GM18498 (cell line): ENCODE data around the gene GCG.

Source experiments
- ATAC-seq: cut with Tn5 transposase; IDR thresholded peaks from one replicate; pipeline ENCODE4 v1.9.1; 2021; ENCODE audit warnings: mild to moderate bottlenecking, moderate library complexity; ENCODE audit not compliant: unreplicated experiment

The GCG gene

DNA sequence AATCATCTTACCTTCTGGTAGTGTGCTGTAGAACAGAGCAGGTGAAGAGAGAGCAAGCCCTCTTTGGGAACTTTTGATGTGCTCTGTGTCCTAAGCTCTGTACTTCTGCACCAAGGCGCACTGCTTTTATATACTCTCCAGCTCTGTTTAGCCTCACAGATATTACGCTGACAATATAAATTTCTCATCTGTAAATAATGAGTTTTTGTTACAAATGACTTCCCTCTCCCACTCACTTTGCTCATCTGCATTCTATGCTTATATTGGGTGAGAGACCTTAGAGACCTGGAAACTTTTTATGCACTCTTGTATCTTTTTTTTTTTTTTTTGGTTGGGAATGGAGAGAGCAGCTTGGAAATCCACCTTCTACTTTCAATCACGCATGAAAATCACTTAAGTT lies at the start of gene GCG:
TSS of gene GCG (minus strand) at position 101 of the 400 bp plus-strand sequence. CDS start 3,069 bp downstream, outside the sequence.
- no peak for ATAC-seq

DNA sequence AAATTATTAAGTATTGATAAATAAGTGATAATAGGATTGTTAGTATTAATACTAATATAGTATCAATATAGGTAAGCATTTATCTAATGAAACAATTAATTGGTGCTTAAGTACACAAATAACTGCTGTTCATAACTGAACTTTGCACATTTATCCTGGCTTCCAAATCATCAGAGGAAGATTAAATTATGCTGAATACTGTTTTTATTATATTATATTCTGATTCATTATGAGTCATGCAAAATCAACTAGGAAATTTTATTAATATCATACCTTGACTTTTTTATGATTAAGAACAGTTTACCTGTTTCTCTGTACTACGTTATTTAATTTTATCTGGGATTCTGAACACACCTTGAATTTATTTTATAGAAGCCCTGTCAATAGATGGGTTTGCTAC lies 48.6 kb upstream of the GCG start:
- no peak for ATAC-seq

DNA sequence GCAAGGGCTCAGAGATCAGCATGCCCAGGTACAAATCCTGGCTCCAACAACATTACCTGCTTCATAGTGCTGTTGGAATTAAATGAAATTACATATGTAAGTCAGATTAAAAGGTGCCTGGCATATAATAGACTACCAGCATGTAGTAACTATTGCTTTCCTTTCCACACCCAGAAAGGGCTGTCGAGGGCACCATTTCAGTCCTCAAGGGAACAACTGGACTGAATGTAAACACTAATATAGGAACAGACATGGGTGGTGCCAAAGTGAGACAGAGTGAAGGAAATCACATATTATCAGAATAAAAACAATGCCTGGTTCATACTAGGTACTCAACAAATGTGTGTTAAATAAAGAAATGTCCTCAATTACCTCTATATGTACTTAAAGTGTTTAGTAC lies 47.9 kb upstream of the GCG start:
- ATAC-seq = no peak

DNA sequence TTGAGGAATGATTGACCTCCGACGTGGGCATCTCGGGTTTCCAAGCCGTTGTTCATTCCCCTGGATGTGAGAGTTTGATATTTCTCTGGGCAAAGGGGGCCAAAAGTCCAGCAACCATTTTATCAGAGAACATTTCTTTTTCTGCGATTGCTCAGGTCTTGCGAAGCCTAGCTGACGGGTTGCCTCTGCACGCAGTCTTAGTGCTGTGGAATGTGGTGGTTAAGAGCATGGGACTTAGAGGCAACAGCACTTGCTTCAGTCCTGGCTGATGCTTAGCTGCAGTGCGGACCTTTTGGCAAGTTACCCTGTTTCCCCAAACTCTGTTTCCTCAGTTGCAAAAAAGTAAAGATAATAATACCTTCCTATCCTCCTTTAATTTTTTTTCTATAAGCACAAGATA lies 46.2 kb upstream of the GCG start:
- no peak for ATAC-seq

DNA sequence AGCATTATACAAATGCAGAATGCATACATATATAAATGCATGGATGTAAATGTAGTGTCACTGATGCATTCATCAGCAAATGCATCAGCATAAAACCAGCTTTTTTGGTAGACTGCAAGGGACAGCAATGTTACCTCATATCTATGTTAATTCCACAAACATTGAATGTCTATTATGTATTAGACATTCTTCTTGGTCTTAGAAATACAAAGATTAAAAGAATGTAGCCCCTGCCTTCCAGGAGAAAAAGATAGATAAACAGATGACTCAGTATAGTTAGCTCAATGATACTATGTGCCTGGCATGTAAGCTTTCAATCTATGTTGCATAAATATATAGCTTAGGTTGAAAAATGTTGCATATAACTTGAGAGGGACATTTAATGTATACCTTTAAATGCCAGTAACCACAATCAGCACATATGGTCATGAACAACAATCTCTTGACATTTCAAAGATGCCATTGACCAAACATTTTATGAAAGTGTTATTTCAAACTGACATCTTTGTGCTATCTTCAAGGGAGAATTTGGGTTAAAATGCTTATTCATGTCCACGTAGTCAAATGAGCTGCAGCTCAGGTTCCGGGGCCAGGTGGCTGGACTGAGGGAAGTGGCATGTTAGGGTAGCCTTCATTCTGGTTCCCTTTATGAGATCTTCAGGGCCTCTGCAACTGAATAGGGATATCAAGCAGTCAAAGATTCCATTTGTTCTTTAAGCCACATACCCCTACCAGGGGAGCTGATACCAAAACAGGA lies 45.2 kb upstream of the GCG start:
- ATAC-seq = no peak

DNA sequence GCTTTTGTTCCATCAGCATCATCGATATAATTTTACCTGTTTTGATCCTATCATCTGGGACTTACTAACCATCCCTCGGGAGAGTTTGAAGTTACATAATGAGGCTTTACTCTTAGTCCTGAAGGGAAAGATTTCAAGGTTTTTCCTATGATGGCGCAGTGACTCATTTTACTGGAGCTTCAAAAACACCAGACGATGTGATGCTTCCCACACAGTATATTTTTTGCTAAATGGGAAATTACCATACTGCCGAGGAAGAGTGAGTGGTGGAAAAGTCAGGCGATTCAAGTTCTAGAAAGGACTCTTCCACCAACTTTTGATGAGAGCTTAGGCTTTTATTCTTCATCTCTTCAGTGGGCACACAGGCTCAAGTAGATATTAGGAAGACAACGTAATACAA lies 44.6 kb upstream of the GCG start:
- ATAC-seq = no peak

DNA sequence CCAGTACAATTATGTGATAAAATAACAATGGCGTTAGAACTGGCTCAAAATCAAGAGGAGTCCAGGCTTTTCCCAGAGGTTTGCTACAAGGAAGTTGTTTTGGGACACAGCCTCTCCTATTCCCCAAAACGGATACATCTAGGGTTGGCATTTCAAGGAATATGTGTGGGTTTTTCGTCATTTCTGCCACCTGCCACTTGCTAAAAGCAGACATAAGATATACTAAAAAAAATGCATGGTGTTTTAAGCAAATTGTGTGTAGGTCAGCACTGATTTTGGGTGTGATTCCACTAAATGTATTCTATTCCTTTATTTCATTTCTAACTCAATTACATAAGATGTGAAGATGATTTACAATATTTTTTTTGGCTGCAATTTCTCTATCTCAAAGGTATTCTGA lies 36.4 kb upstream of the GCG start:
- ATAC-seq = no peak

DNA sequence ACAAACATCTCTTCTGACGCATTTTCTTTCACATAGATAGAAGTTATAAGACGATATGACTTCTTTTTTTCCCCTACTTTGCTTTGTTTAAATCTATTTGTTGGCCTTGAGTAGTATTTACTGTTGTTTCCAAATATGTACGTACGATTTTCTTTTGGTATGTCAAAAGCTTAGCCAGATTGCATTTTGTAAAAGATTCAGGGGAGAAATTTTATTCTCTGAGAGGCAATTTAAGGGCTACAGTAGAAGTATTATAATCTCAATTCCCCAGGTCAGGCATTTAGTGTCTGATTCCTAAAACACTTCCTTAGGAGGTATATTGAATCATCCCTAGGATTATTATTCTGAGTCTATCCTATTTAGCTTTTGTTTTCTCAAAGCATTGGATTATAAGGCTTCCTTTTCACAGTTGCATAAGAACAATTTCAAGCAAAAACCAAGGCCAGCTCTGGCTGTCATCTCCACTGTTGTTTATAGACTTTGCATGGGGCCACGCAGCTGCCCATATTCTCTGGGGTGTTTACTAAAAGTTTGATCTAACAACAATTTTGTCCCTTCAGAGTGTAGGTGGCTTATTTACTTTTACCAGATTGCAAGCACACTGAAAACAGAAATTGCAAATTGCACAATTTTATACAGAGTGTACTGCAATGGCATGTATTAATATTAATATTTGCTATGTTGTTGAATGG lies 33.6 kb upstream of the GCG start:
- no peak for ATAC-seq

DNA sequence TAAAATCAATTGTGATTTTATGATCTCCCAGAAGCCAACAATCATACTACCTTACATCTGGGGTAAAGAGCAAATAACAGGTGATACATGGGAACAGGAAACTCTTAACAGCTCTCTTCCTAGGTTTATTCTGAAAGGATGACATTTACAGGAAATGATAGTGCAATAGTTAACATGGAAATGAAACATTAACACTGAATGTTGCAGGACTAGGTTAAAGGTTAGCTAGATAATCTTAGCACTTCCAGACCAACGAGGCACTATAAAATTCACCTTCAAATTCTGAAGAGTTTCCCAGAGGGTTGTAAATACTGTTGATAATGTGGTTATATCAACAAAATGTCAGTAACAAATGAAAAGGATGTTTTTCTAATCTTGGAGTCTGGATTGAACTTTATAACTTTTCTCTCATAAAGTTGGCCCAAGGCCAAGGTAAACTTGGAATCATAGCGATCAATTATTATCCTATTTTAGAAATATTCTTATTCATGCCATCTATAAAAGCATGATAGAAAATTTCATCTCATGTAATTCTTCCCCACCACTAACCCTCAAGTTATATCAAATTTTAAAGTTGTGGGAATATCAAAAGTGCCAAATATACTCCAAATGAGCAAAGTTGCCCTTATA lies 32.9 kb upstream of the GCG start:
- no peak for ATAC-seq

DNA sequence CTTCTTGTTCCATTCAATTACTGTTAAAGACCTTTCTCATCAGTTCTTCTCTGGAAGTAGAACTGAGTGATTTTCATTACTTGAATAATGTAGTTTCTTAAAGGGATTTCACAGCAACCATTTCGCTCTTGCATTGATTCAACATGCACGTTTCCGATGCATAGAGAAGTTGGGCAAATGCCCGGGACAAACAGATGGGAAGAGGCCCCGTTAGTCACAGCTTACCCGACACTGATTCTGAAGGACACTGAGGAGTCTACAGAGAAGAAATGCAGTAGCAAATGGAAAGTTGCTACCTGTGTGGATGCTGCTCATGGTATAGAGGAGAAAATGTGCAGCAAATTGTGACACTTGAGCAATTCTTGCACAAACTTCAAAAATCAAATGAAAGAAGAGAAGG lies 32.3 kb upstream of the GCG start:
- no peak for ATAC-seq

DNA sequence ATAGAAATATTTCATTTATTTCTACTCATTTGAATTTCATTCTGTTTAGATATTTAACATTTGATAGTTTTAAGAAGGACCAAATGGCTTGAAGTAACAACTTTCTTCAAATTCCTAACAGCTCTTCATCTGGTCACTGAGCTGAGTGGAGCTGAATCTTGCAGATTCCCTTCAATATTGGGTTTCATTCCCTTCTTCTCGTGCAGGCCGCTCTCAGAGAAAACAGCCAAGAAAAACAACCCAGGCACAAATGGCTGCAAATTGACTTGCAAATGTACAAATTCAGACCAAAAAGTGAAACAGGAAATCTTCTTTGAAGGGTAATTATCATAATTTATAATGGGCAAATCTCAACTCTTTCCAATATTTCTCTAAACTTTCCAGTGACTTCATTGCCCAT lies 30.3 kb upstream of the GCG start:
- ATAC-seq = no peak

DNA sequence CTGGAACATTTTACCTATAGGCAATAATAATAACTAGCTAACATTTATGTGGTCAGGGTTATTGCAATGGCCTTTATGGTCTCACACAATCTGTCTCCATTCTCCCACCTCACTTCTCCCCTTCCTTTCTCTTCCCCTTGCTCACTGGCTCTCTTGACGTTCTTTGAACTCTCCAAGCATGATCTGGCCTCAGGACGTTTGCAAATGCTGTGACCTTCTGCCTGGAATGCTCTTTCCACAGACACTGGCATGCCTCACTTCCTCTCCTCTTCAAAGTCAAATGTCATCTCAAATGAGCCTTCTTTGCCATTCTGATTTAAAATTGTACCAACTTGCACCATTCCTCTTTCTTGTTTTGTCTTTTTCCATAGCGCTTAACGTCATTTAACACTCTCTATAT lies 25.3 kb upstream of the GCG start:
- ATAC-seq = no peak

DNA sequence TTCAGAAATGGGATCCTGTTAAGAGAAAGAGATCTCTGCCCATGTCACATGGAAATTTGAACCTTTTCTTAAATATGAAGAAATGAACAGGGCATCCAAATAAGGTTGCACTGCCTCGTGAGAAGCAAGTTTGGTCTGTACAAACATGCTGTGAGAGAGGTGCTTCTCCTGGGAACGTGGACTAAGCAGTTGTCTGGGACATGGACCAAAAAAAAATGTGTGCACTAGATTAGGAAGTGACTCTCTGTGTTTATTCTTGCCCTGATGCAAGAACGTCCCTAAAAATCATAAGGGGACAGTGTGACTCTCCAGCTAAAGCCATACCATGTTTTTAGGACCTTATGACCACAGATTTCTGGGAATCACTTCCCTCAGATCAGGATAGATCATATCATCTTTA lies 23.7 kb upstream of the GCG start:
- ATAC-seq = no peak

DNA sequence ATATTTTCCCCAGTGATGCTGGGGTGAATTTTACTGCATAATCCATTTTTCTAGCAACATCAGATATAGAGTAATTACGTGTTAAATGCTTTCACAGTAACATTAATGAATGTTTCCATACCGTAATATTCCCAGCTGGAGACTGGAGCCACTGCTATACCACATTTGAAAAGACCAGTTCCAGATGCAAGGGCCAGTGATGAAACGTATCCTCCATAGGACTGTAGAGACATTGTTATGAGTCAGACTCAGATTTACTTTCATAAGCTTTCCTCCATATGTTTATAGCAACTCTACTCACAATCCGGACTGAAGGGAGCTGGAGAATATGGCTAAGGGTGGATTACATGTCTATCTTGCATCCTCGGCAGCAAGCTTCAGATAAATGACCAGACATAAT lies 22.7 kb upstream of the GCG start:
- ATAC-seq = no peak

DNA sequence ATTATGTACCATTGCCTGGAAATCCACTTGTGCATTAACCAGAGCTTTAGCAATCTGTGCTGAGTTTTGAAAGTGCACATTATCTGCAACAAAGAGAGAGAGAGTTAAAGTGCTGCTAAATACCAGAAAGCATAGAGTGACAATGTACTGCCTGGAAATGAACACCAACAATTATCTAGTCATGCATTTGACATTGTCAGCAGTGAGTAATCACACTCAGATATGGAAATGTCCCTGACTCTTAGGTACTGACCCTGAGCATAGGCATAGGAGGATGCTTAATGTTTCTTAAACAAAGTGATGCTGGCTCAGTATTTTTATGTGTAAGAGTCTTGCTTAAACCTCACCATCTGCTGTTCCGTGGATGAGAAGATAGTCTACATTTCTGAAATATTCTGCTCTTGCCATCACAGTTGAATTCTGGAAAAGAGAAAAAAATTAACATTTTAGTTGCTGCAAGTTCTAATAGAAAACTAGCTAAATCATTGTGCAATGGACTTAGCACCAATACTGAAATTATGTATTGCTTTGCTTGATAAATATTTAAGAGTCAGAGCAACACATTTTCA lies 20.8 kb upstream of the GCG start:
- no peak for ATAC-seq

DNA sequence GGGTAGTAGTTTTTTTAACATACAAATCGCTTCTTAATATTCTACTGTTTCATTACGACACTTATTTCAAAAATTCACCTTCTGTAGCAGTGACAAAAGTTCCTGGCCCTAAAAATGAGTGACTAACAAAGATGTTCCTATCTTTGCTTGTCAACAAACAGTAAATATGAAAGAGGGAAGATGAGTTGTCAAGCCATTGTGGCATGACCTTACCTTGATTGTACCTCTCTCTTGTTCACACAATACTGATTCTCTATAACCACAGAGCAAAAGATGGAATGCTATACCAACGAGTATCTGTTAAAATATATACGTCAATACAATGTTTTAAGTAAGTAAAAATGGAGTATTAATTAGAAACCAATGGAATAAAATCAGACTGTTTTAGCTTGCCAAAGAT lies 14.7 kb upstream of the GCG start:
- no peak for ATAC-seq

DNA sequence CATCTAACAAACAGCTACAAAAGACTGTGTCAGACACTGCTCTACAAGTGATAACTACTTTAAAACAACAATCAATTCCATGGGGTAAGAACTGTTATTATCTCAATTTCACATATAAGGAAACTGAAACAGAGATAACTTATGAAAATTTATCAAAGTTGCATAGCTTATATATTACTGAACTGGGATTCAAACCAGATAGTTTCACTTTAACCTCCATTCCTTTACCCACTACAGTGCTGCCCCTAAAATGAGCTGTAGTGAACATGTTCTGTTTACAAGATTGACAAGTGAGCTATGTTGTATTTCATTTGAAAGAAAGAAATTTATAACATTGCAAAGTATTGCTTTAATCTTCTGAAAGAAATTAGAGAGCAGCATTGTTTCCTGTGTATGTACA lies 14.1 kb upstream of the GCG start:
- ATAC-seq = no peak

DNA sequence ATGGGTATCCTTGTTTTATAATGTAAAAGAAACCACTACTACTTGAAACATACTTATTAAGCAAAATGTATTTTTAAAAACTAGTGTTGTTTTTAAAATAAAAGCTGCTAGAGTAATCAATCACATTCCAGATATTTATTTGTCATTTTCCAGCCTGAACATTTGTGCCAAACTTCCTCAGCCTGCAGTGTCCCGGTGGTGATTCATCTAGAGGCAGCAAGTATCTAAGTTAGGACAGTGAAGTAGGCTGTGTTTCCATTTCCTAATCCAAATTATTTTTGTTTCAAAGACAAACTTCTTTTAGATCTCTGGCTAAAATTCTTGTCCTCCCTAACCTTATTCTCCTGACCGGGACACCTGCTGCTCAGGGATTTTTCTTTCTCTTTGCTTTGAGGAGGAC lies 12.8 kb upstream of the GCG start:
- ATAC-seq = no peak

DNA sequence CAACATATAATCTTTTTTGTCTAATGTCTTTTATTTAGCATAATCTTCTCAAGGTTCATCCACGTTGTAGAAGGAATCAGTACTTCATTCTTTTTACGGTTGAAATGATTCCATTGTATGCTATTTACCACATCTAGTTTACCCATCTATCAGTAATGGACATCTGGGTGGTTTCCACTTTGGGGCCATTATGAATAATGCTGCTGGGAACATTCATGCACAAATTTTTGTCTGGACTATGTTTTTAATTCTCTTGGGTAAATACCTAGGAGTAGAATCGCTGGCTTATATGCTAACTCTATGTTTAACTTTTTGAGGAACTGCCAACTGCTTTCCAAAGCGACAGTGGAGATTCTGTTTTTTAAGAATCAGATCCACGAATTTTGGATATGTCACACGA lies 7.4 kb upstream of the GCG start:
- no peak for ATAC-seq

DNA sequence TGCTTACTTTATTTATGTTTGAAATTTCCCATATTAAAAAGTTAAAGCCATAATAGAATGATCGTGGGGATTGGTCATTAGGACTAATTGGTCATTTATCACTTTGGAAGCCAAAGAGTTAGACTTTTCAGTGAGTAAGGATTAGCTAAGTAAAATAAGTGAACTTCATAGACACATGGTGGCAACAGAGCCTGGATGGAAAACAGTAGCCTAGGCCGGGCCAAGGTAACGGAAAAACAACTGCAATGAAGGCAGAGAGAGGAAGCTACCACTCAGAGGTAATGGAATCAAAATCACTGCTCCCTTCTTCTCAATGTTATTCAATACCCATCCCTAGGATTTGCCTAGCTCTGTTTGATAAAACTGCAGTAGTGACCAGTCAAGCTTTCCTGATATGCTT lies 4.1 kb upstream of the GCG start:
- no peak for ATAC-seq

DNA sequence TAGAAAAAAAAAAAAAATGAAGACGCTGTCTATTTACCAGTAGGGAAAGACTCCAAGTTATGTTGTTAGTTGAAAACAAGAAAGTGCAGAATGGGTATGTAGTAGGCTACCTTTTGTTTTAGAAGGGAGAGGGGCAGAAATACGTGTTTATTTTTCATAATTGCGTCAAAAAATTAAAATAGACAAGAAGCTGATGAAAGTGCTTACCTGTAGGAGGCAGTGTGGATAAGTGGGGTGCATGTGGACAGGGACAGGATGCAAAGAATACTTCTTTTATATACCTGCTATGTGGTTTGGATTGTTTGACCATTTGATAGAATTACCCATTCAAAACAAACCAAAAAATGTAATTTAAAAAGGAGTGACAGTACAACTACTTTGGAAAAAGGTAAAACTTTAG lies 3.0 kb upstream of the GCG start:
- ATAC-seq = no peak

DNA sequence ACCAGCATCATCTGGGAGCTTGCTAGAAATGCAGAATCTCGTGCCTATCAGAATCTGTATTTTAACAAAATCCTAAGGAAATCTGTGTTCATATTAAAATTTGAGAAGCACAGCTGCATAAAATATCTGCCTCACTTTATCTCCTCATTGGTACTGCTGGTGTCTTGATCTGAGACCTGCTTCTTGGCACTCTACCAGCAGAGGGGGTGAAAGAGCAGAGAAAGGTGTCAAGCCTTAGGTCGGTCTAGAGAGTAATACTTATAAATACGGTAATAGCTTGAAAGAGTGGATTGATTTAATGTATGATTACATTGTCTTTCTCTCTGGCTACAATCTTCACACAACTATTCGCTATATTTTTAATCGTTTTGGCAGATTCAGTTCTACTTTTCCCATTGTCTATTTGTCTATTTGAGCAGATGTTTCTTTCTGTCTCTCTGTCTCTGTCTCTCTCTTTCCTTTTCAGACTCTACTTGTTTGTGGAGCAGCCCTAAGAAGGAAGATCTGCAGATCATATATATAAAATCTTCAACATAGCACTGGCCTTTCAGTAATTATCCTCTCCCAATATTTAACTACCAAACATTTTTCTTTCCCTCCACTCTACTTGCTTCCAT lies 1.7 kb upstream of the GCG start:
- ATAC-seq = peak; percentile 99
